ENCODE results near the gene SLC6A19. TPM values are rescaled to one million over a fixed set of nuclear protein-coding genes. Genes with fewer than 3 reads are reported as not detected.

The SLC6A19 gene
- total and polyA plus RNA-seq, 2 of the 13 experiments (the other 11 are each of a cell fraction or from before 2014, with no cell fraction given), result 0.02 TPM; not detected in 1

GRCh38 chr5:1174122-1174936 lies 27.1 kb upstream of the SLC6A19 start (continued):
- TF ChIP-seq TSC22D2 (CRISPR knock-in tag; IDR thresholded peaks at IDR 0.05; ENCODE audit: borderline replicate concordance) (0 out of 2 replicates have a peak, but pooled peaks have one; percentile 50), ZFAT (CRISPR knock-in tag; conservative IDR thresholded peaks at IDR 0.05) (no peak), ZNF598 (CRISPR knock-in tag; IDR thresholded peaks at IDR 0.05; ENCODE audit: borderline replicate concordance) (peak; percentile 56; the same call in 1 of the 2 replicates), ZNF629 (CRISPR knock-in tag; conservative IDR thresholded peaks at IDR 0.05) (no peak), ZNF253 (CRISPR knock-in tag; IDR thresholded peaks at IDR 0.05; ENCODE audit: borderline replicate concordance) (no peak), SMC3 (IDR thresholded peaks at IDR 0.05; ENCODE audit: low read length) (peak; percentile 71), ZNF331 (CRISPR knock-in tag; IDR thresholded peaks at IDR 0.05) (0 out of 2 replicates have a peak, but pooled peaks have one; percentile 15), IKZF5 (CRISPR knock-in tag; IDR thresholded peaks at IDR 0.05) (peak; percentile 59; the same call in 1 of the 2 replicates), MIER2 (CRISPR knock-in tag; IDR thresholded peaks at IDR 0.05) (peak; percentile 44; the same call in 1 of the 2 replicates), ZNF670 (CRISPR knock-in tag; IDR thresholded peaks at IDR 0.05; ENCODE audit: borderline replicate concordance) (0 out of 2 replicates have a peak, but pooled peaks have one; percentile 44), FOXA1 (IDR thresholded peaks at IDR 0.05) (no peak), FOXA1 (CRISPR knock-in tag; IDR thresholded peaks at IDR 0.05) (peak; percentile 95), ZNF280B (CRISPR knock-in tag; IDR thresholded peaks at IDR 0.05; ENCODE audit: borderline replicate concordance) (0 out of 2 replicates have a peak, but pooled peaks have one; percentile 12), SIX1 (CRISPR knock-in tag; IDR thresholded peaks at IDR 0.05; ENCODE audit: borderline replicate concordance) (peak; percentile 80; the same call in 1 of the 2 replicates), ZMYM4 (CRISPR knock-in tag; IDR thresholded peaks at IDR 0.05) (peak; percentile 52), TGIF2 (CRISPR knock-in tag; IDR thresholded peaks at IDR 0.05) (0 out of 2 replicates have a peak, but pooled peaks have one; percentile 45), NFYB (CRISPR knock-in tag; IDR thresholded peaks at IDR 0.05) (peak; percentile 27; the same call in 1 of the 2 replicates), ZNF513 (CRISPR knock-in tag; conservative IDR thresholded peaks at IDR 0.05) (no peak), JUND (CRISPR knock-in tag; IDR thresholded peaks at IDR 0.05) (peak; percentile 87), SIX4 (CRISPR knock-in tag; IDR thresholded peaks at IDR 0.05) (0 out of 2 replicates have a peak, but pooled peaks have one; percentile 55), PTBP1 (IDR thresholded peaks at IDR 0.05; ENCODE audit: low read depth, low read length, poor library complexity, severe bottlenecking) (no peak)
- TF ChIP-seq, protein P1, sequence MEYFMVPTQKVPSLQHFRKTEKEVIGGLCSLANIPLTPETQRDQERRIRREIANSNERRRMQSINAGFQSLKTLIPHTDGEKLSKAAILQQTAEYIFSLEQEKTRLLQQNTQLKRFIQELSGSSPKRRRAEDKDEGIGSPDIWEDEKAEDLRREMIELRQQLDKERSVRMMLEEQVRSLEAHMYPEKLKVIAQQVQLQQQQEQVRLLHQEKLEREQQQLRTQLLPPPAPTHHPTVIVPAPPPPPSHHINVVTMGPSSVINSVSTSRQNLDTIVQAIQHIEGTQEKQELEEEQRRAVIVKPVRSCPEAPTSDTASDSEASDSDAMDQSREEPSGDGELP (IDR thresholded peaks at IDR 0.05; ENCODE audit: borderline replicate concordance, low read depth), result peak; percentile 65; the same call in 1 of the 2 replicates

All from HepG2 (cell line).